NT2/D1 (cell line): ENCODE measurements around the gene B4GALNT1.

Experiments
- DNase-seq: peaks from one replicate; pipeline ENCODE4 v3.0.0-alpha.2; 2011; ENCODE audit warnings: low read depth, low spot score
- H3K27me3 ChIP-seq: 2 replicates; pipeline ENCODE4 v1.6.0; 2011; ENCODE audit warnings: mild to moderate bottlenecking; ENCODE audit not compliant: insufficient read length, insufficient read depth
- H3K36me3 ChIP-seq: 2 replicates; pipeline ENCODE4 v1.6.1; 2011; ENCODE audit warnings: mild to moderate bottlenecking, low read length, mixed read lengths; ENCODE audit not compliant: insufficient read depth, insufficient read length
- H3K4me1 ChIP-seq: 2 replicates; pipeline ENCODE4 v1.5.1; 2011; ENCODE audit not compliant: insufficient read depth, insufficient read length
- H3K4me3 ChIP-seq: 2 replicates; pipeline ENCODE4 v1.5.1; 2011; ENCODE audit warnings: low read depth; ENCODE audit not compliant: insufficient read length
- H3K9ac ChIP-seq: 2 replicates; pipeline ENCODE4 v1.6.0; 2011; ENCODE audit warnings: low read depth; ENCODE audit not compliant: insufficient read length
- H3K9me3 ChIP-seq: 2 replicates; pipeline ENCODE4 v1.5.1; 2011; ENCODE audit warnings: mild to moderate bottlenecking, low read length; ENCODE audit not compliant: insufficient read depth
- SUZ12 ChIP-seq: IDR thresholded peaks from 2 replicates; pipeline ENCODE4 v1.6.1; 2011; ENCODE audit not compliant: insufficient read length, insufficient read depth; ENCODE audit errors: extremely low read depth
- YY1 ChIP-seq: IDR thresholded peaks from 2 replicates; pipeline ENCODE4 v1.6.1; 2011; ENCODE audit not compliant: insufficient read length, insufficient read depth
- ZNF274 ChIP-seq: IDR thresholded peaks from 2 replicates; pipeline ENCODE4 v1.6.1; 2011; ENCODE audit warnings: mild to moderate bottlenecking, low read depth, low read length

B4GALNT1 gene

DNA sequence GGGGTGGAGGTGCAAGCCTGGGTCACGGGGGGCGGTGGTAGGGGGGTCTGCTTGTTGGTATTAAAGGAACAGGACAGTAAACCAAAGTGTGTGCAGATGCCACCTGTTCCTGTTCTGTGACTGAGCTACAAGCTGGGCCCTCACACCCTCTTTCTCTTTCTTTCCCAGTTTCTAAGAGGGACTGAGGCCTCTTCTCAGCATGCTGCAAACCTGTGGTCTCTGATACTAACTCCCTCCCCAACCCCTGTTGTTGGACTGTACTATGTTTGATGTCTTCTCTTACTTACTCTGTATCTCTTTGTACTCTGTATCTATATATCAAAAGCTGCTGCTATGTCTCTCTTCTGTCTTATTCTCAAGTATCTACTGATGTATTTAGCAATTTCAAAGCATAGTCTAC is 49.0 kb downstream of the B4GALNT1 start:
- no peaks in the 10 kb centered on the region for H3K9me3 ChIP-seq
- peaks cover 2% of the 10 kb centered on the region for H3K4me1 ChIP-seq
- no peak for TF ChIP-seq ZNF274
- H3K4me3 ChIP-seq, result no peak overlapping the region
- H3K27me3 ChIP-seq, result no peaks in the 10 kb centered on the region
- DNase-seq, result no peak
- no peak overlapping the region for H3K9ac ChIP-seq
- H3K36me3 ChIP-seq, result no peaks in the 10 kb centered on the region

DNA sequence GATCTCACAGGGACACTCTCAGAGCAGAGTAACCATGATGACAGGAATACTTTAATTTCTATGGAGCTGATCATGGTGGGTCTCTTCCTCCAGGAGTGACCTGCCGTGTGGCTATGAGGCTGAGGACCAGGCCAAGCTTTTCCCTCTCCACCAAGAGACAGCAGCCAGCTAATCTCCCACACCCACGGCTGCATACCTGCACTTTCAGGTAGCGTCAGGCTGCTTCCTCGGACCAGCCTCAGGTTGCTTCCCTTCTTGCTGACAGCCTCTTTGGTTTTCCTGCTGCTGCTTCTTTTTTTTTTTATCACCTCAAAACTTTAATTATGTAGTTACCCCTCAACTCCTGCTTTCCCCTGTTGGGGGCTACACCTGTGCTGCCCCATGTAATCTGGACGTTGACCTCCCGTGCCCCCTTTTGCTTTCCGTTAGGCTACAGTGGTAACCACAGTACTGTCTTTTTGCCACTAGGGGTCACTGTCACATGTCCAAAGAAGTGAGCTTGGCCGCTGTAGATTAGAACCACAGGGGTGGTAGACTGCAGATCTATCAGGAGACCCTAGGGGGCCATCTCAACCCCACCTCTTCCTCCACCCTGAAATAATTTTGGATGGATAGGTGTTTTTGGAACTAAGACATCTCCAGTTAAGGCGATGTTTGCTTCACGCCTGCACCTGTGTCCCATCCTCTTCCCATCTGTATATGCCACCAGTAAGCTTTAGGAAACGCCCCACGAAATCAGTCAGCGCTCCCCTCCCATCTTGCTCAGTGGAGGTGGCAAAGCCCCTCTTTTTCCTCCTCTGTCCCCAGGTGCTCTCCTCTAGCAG is 49.8 kb downstream of the B4GALNT1 start:
- no peaks in the 10 kb centered on the region for H3K9me3 ChIP-seq
- TF ChIP-seq ZNF274 (no peak), SUZ12 (no peak), YY1 (no peak)
- peaks cover 3% of the 10 kb centered on the region for H3K36me3 ChIP-seq
- no peak overlapping the region for H3K4me3 ChIP-seq
- H3K27me3 ChIP-seq, result no peaks in the 10 kb centered on the region
- DNase-seq, result peak; percentile 82
- H3K4me1 ChIP-seq, result peaks cover 2% of the 10 kb centered on the region
- no peak overlapping the region for H3K9ac ChIP-seq

DNA sequence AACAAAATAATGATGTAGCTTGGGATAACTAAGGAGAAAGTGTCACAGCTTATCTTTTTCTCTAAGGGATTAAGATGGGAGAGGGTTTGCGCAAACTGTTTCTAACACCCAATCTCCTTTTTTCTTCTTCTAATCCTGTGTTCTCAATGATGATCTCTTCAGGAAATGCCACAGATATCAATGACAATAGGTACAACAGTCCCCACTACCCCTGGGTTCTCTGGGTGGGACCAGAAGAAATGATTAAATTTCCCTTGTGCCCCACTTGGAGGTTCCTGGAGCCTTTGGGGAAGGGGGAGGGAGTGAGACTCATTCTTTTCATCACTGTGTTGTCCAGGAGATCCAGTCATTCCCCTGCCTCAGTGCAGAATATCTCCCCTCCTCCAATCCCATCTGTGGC is 50.6 kb downstream of the B4GALNT1 start:
- no peaks in the 10 kb centered on the region for H3K9me3 ChIP-seq
- DNase-seq, result no peak
- peaks cover 3% of the 10 kb centered on the region for H3K36me3 ChIP-seq
- H3K9ac ChIP-seq, result no peak overlapping the region
- H3K4me1 ChIP-seq, result peaks cover 2% of the 10 kb centered on the region
- H3K4me3 ChIP-seq, result no peak overlapping the region
- TF ChIP-seq SUZ12, result no peak
- TF ChIP-seq YY1, result no peak
- no peak for TF ChIP-seq ZNF274
- no peaks in the 10 kb centered on the region for H3K27me3 ChIP-seq

DNA sequence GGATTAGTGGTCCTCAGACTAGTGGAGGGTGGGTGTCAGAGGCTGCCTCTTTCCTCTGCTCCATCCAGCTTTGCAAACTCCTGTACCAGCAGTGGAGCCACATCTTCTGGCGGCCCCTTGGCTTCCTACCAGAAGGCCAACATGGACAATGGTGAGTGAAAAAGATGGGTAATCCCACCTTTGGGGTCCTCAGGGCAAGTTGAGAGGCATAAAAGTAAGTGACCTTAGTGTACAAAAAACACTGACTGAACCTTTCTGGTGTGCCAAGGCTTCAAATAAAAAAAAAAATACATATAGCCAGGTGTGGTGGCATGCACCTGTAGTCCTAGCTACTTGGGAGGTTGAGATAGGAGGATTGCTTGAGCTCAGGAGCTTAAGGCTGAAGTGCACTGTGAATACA is 51.2 kb downstream of the B4GALNT1 start:
- TF ChIP-seq ZNF274 (no peak), YY1 (no peak), SUZ12 (no peak)
- no peaks in the 10 kb centered on the region for H3K9me3 ChIP-seq
- peaks cover 2% of the 10 kb centered on the region for H3K4me1 ChIP-seq
- H3K36me3 ChIP-seq, result peaks cover 3% of the 10 kb centered on the region
- H3K27me3 ChIP-seq, result no peaks in the 10 kb centered on the region
- no peak overlapping the region for H3K9ac ChIP-seq
- DNase-seq, result no peak
- H3K4me3 ChIP-seq, result no peak overlapping the region

DNA sequence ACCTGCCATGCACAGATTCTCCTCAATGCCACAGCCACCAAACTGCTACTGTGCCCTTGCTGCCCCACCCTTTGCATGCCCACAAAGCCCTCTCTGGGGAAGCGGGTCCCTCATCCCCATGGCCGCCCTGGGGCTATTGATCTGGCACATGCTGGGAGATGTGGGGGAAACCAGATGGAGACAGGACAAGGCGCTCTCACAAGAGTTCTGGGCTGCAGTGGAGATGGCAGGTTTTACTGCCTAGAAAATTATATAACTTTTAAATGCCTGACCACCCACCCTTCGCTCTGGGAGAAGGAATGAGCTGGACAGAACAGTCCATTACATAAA is 52.6 kb downstream of the B4GALNT1 start:
- Histone ChIP-seq H3K36me3 (peaks cover 12% of the 10 kb centered on the region), H3K27me3 (no peaks in the 10 kb centered on the region), H3K4me1 (peaks cover 2% of the 10 kb centered on the region)

DNA sequence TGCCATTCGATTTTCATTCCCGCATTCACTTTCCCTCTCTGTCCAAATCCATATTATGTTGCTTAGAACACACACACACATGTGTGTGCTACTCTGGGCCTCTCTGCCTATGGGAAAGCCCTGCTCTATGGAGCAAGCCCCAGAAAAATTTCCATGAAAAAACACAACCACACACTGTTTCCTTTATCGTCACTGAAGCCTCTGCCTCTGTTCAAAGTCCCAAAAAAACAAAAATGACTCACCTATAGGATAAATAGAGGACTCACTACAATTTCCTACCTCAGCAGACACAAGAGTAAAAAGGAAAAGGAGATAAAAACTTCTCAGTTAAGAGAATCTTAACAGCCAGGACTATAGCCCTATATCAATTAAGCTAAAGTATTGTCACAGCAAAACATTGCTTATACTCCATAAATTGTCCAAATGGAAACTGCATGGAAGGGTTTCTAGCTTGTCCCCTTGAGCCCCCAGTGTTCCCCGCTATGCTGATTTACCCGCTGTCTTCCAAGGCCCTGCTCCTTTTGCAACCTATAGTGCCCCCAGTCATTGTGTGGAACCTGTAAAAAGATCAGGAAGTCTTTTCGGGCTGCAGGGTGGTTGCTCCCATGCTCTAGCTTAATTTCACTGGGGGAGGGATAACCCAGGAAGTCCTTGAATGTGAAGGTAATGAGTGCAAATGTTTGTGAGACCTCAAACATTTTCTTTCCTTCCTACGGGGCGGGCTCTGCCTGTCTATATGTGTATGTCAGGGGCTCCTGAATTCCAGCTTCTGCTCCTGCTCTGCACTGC is 53.1 kb downstream of the B4GALNT1 start:
- Histone ChIP-seq H3K4me1 (peaks cover 2% of the 10 kb centered on the region), H3K27me3 (no peaks in the 10 kb centered on the region), H3K4me3 (no peak overlapping the region), H3K9me3 (no peaks in the 10 kb centered on the region), H3K9ac (no peak overlapping the region), H3K36me3 (peaks cover 12% of the 10 kb centered on the region)
- DNase-seq, result no peak
- TF ChIP-seq SUZ12 (no peak), ZNF274 (no peak), YY1 (no peak)

More for the DNA sequence above, 52.6 kb downstream of the B4GALNT1 start:
- Histone ChIP-seq H3K4me3 (no peak overlapping the region), H3K9ac (no peak overlapping the region), H3K9me3 (no peaks in the 10 kb centered on the region)
- TF ChIP-seq ZNF274 (no peak), SUZ12 (no peak), YY1 (no peak)
- DNase-seq, result no peak

DNA sequence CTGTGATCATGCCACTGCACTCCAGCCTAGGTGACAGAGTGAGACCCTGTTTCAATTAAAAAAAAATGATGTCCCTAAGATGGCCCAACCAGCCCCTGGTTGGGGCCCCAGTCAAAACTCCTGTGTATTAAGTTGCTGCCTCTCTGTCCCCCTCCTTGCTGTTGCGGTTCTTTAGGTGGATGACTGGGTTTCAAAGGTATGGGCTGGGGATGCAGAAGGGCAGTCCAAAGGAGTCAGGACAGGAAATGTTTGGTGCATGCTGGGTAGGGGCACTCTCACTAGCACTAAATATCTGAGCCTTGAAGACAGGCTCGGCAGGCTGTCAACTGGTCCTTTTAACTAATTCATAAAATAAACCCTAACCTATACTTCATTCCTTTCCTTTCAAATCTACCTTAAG is 54.0 kb downstream of the B4GALNT1 start:
- no peak overlapping the region for H3K4me3 ChIP-seq
- peaks cover 2% of the 10 kb centered on the region for H3K4me1 ChIP-seq
- H3K27me3 ChIP-seq, result no peaks in the 10 kb centered on the region
- H3K9ac ChIP-seq, result no peak overlapping the region
- DNase-seq, result no peak
- H3K9me3 ChIP-seq, result no peaks in the 10 kb centered on the region
- TF ChIP-seq ZNF274 (no peak), YY1 (no peak), SUZ12 (no peak)
- H3K36me3 ChIP-seq, result peaks cover 12% of the 10 kb centered on the region
